Activated naive CD4-positive, alpha-beta T cell treated with anti-CD3 and anti-CD28 coated beads for 36 hours (primary cell): Measurements from ENCODE around the gene TMEM89. TPM values are rescaled to one million over a fixed set of nuclear protein-coding genes. Genes with fewer than 3 reads are reported as not detected.

Experiments
- CTCF ChIA-PET: fragments of 350-600 bp; sonication (Branson Sonifier 250); formaldehyde crosslinking; loops from one replicate; lab custom pipeline; 2021; ENCODE audit warnings: antibody characterized with exemption; lab: Charles Lee
- DNase-seq: peaks from one replicate; pipeline ENCODE4 v3.0.0-alpha.2; 2020
- H3K27ac Mint-ChIP-seq: one replicate; pipeline ENCODE4 v1.8.0; 2021; ENCODE audit warnings: mild to moderate bottlenecking, mixed read lengths
- H3K27me3 Mint-ChIP-seq: one replicate; pipeline ENCODE4 v1.8.0; 2021; ENCODE audit warnings: low read depth, mixed read lengths
- H3K36me3 Mint-ChIP-seq: one replicate; pipeline ENCODE4 v1.8.0; 2021; ENCODE audit warnings: low read depth, mixed read lengths
- H3K4me1 Mint-ChIP-seq: one replicate; pipeline ENCODE4 v1.8.0; 2021; ENCODE audit warnings: low read depth, mixed read lengths
- H3K4me3 Mint-ChIP-seq: one replicate; pipeline ENCODE4 v1.8.0; 2021; ENCODE audit warnings: mild to moderate bottlenecking, moderate library complexity, mixed read lengths
- H3K9me3 Mint-ChIP-seq: one replicate; pipeline ENCODE4 v1.8.0; 2021; ENCODE audit warnings: mixed read lengths
- intact Hi-C: fragments of 100-400 bp; cut with micrococcal nuclease; formaldehyde crosslinking; loops from one replicate; pipeline ENCODE4 v1.15.1; 2023
- total RNA-seq, 2 experiments: library from RNA; stranded (reverse); gene quantifications; one replicate each; pipeline ENCODE4 v1.2.3, GENCODE V29; 2021

TMEM89 gene
- total RNA-seq, 2 experiments from 2014 or later: not detected

- no peak overlapping the region for H3K27ac Mint-ChIP-seq
- peaks cover 3% of the 10 kb centered on the region for H3K36me3 Mint-ChIP-seq
- no peak for DNase-seq
- H3K9me3 Mint-ChIP-seq: no peaks in the 10 kb centered on the region
- H3K4me1 Mint-ChIP-seq: peaks cover 18% of the 10 kb centered on the region
- H3K4me3 Mint-ChIP-seq: no peak overlapping the region
- intact Hi-C loops: loop anchor here (10.0 kb wide), 1 partner anchor 193 kb away; the partner anchor contains the start of genes ATRIP, CCDC51 and TMA7
- CTCF ChIA-PET: no interaction called here
- no peaks in the 10 kb centered on the region for H3K27me3 Mint-ChIP-seq
Measured at GRCh38 chr3:48637305-48637704, 15.7 kb upstream of the TMEM89 start.

GRCh38 chr3:48636149-48636655 lies 14.6 kb upstream of the TMEM89 start:
- no peaks in the 10 kb centered on the region for H3K9me3 Mint-ChIP-seq

GRCh38 chr3:48635222-48636021 lies 13.9 kb upstream of the TMEM89 start, which contains the start of gene SLC26A6:
Gene SLC26A6 (minus strand): TSS chr3:48635461. CDS start chr3:48635393, 68 bp downstream.
- intact Hi-C loops: loop anchor here (1.0 to 10.0 kb wide), 6 partner anchors 21 to 191 kb away; partner anchors contain the start of genes ATRIP, CCDC51, NCKIPSD and TMA7
- Mint-ChIP-seq H3K9me3 (no peaks in the 10 kb centered on the region), H3K27ac (peak within 1 kb of the TSS; percentile 69), H3K4me1 (peaks cover 18% of the 10 kb centered on the region), H3K27me3 (no peaks in the 10 kb centered on the region), H3K36me3 (peaks cover 3% of the 10 kb centered on the region), H3K4me3 (peak within 1 kb of the TSS; percentile 89)
- CTCF ChIA-PET: interaction anchor here (0.6 to 3.9 kb wide), 16 partner anchors 12 to 1709 kb away, joined by 3 to 22 read pairs (median 4); partner anchors contain the start of genes PRKAR2A and UQCRC1
- peak; percentile 97 for DNase-seq

More at GRCh38 chr3:48636149-48636655, 14.6 kb upstream of the TMEM89 start:
- intact Hi-C loops: loop anchor here (10.0 kb wide), 1 partner anchor 191 kb away; the partner anchor contains the start of genes ATRIP, CCDC51 and TMA7
- no peak for DNase-seq
- no peak overlapping the region for H3K27ac Mint-ChIP-seq
- CTCF ChIA-PET: interaction anchor here (0.8 to 3.9 kb wide), 12 partner anchors 13 to 292 kb away, joined by 3 to 22 read pairs (median 5); partner anchors contain the start of genes PRKAR2A and UQCRC1
- no peaks in the 10 kb centered on the region for H3K27me3 Mint-ChIP-seq
- peaks cover 18% of the 10 kb centered on the region for H3K4me1 Mint-ChIP-seq
- peaks cover 3% of the 10 kb centered on the region for H3K36me3 Mint-ChIP-seq
- peak overlapping the region; percentile 89 for H3K4me3 Mint-ChIP-seq

GRCh38 chr3:48634661-48635221 lies 13.2 kb upstream of the TMEM89 start:
- Mint-ChIP-seq H3K27ac (no peak overlapping the region), H3K4me3 (peak overlapping the region; percentile 89), H3K4me1 (peaks cover 18% of the 10 kb centered on the region), H3K9me3 (no peaks in the 10 kb centered on the region), H3K36me3 (peaks cover 5% of the 10 kb centered on the region), H3K27me3 (no peaks in the 10 kb centered on the region)
- peak; percentile 39 for DNase-seq
- intact Hi-C loops: loop anchor here (1.0 to 10.0 kb wide), 6 partner anchors 22 to 190 kb away; partner anchors contain the start of genes ATRIP, CCDC51, NCKIPSD and TMA7
- CTCF ChIA-PET: interaction anchor here (0.6 to 3.9 kb wide), 10 partner anchors 11 to 1710 kb away, joined by 3 to 22 read pairs (median 5); partner anchors contain the start of genes PRKAR2A and UQCRC1

GRCh38 chr3:48633743-48634142 lies 12.2 kb upstream of the TMEM89 start:
- peaks cover 5% of the 10 kb centered on the region for H3K36me3 Mint-ChIP-seq
- no peak overlapping the region for H3K27ac Mint-ChIP-seq
- intact Hi-C loops: loop anchor here (2.0 to 10.0 kb wide), 3 partner anchors 51 to 189 kb away; partner anchors contain the start of genes ATRIP, CCDC51, NCKIPSD and TMA7
- no peaks in the 10 kb centered on the region for H3K9me3 Mint-ChIP-seq
- H3K27me3 Mint-ChIP-seq: no peaks in the 10 kb centered on the region
- DNase-seq: no peak
- CTCF ChIA-PET: interaction anchor here (1.0 to 3.9 kb wide), 5 partner anchors 21 to 198 kb away, joined by 3 to 22 read pairs (median 8); partner anchors contain the start of genes PFKFB4 and UQCRC1
- H3K4me1 Mint-ChIP-seq: peaks cover 18% of the 10 kb centered on the region
- H3K4me3 Mint-ChIP-seq: peak overlapping the region; percentile 89

GRCh38 chr3:48633256-48633655 lies 11.7 kb upstream of the TMEM89 start:
- Mint-ChIP-seq H3K4me3 (no peak overlapping the region), H3K27ac (no peak overlapping the region), H3K4me1 (peaks cover 18% of the 10 kb centered on the region), H3K36me3 (peaks cover 5% of the 10 kb centered on the region), H3K27me3 (no peaks in the 10 kb centered on the region), H3K9me3 (no peaks in the 10 kb centered on the region)
- no peak for DNase-seq
- intact Hi-C loops: loop anchor here (10.0 kb wide), 1 partner anchor 188 kb away; the partner anchor contains the start of genes ATRIP, CCDC51 and TMA7
- CTCF ChIA-PET: interaction anchor here (1.0 to 3.9 kb wide), 4 partner anchors 23 to 197 kb away, joined by 3 to 10 read pairs (median 6); partner anchors contain the start of genes PFKFB4 and UQCRC1

- CTCF ChIA-PET: no interaction called here
- Mint-ChIP-seq H3K36me3 (peaks cover 13% of the 10 kb centered on the region), H3K9me3 (no peaks in the 10 kb centered on the region), H3K4me3 (no peak overlapping the region), H3K27me3 (no peaks in the 10 kb centered on the region), H3K27ac (no peak overlapping the region), H3K4me1 (peaks cover 15% of the 10 kb centered on the region)
- intact Hi-C loops: loop anchor here (10.0 kb wide), 1 partner anchor 187 kb away; the partner anchor contains the start of genes ATRIP, CCDC51 and TMA7
- DNase-seq: no peak
Measured at GRCh38 chr3:48631516-48632448, 10.2 kb upstream of the TMEM89 start.

- Mint-ChIP-seq H3K27ac (no peak overlapping the region), H3K36me3 (peaks cover 15% of the 10 kb centered on the region), H3K4me1 (peaks cover 9% of the 10 kb centered on the region), H3K4me3 (no peak overlapping the region), H3K9me3 (no peaks in the 10 kb centered on the region), H3K27me3 (no peaks in the 10 kb centered on the region)
- intact Hi-C loops: loop anchor here (10.0 kb wide), 1 partner anchor 186 kb away; the partner anchor contains the start of genes ATRIP, CCDC51 and TMA7
- DNase-seq: no peak
- CTCF ChIA-PET: no interaction called here
Measured at GRCh38 chr3:48630833-48631232, 9.3 kb upstream of the TMEM89 start.

- H3K27me3 Mint-ChIP-seq: no peaks in the 10 kb centered on the region
- no peak for DNase-seq
- CTCF ChIA-PET: no interaction called here
- peaks cover 7% of the 10 kb centered on the region for H3K4me1 Mint-ChIP-seq
- peaks cover 15% of the 10 kb centered on the region for H3K36me3 Mint-ChIP-seq
- no peak overlapping the region for H3K4me3 Mint-ChIP-seq
- intact Hi-C loops: loop anchor here (10.0 kb wide), 1 partner anchor 186 kb away; the partner anchor contains the start of genes ATRIP, CCDC51 and TMA7
- no peak overlapping the region for H3K27ac Mint-ChIP-seq
- H3K9me3 Mint-ChIP-seq: no peaks in the 10 kb centered on the region
Measured at GRCh38 chr3:48630407-48630806, 8.8 kb upstream of the TMEM89 start.

- Mint-ChIP-seq H3K4me3 (no peak overlapping the region), H3K27me3 (no peaks in the 10 kb centered on the region), H3K27ac (no peak overlapping the region), H3K9me3 (no peaks in the 10 kb centered on the region), H3K4me1 (peaks cover 7% of the 10 kb centered on the region), H3K36me3 (peaks cover 15% of the 10 kb centered on the region)
- CTCF ChIA-PET: no interaction called here
- intact Hi-C loops: loop anchor here (10.0 kb wide), 1 partner anchor 185 kb away; the partner anchor contains the start of genes ATRIP, CCDC51 and TMA7
- no peak for DNase-seq
Measured at GRCh38 chr3:48629894-48630293, 8.3 kb upstream of the TMEM89 start.
